Breast epithelium (tissue), 4 donors: Measurements from ENCODE around the gene KATNIP. TPM values are rescaled to one million over a fixed set of nuclear protein-coding genes. Genes with fewer than 3 reads are reported as not detected.

ENCODE experiments used
- DNase-seq, 2 donors: peaks; one replicate each; pipeline ENCODE4 v3.0.0-alpha.2; 2019; ENCODE audit warnings: low spot score in 2 of 2
- H3K27ac ChIP-seq, 2 donors: fragments of 200-600 bp; sonication (generic) in 1 of 2; one replicate each; pipeline ENCODE4 v1.5.1; 2016 to 2019; ENCODE audit warnings: mild to moderate bottlenecking in 1 of 2
- H3K27me3 ChIP-seq, 2 donors: fragments of 200-600 bp; sonication (generic) in 1 of 2; one replicate each; pipeline versions ENCODE4 v1.5.1 to v1.6.0; 2017 to 2019; ENCODE audit warnings: control low read depth in 1 of 2, mild to moderate bottlenecking in 1 of 2
- H3K36me3 ChIP-seq: fragments of 200-600 bp; one replicate; pipeline ENCODE4 v1.5.1; 2019
- H3K4me1 ChIP-seq, 2 donors: fragments of 200-600 bp; sonication (generic); one replicate each; pipeline ENCODE4 v1.5.1; 2016 to 2019; ENCODE audit warnings: control low read depth in 1 of 2
- H3K4me3 ChIP-seq, 3 donors: fragments of 200-600 bp; sonication (generic); 1 replicate in 2 of 3; 2 replicates in 1 of 3; pipeline ENCODE4 v1.5.1; 2016 to 2019; ENCODE audit warnings: mild to moderate bottlenecking in 3 of 3, moderate library complexity in 2 of 3
- H3K9me3 ChIP-seq, 2 donors: fragments of 200-600 bp; sonication (generic) in 1 of 2; one replicate each; pipeline ENCODE4 v1.5.1; 2016 to 2019; ENCODE audit warnings: control low read depth in 1 of 2
- POLR2A ChIP-seq: fragments of 450-650 bp; IDR thresholded peaks from one replicate; pipeline ENCODE4 v1.6.1; 2016; ENCODE audit warnings: antibody characterized with exemption, mild to moderate bottlenecking, moderate library complexity
- POLR2AphosphoS5 ChIP-seq, 3 donors: sonication (generic); formaldehyde crosslinking; IDR thresholded peaks; one replicate each; pipeline ENCODE4 v1.6.1; 2017; ENCODE audit warnings: antibody characterized with exemption in 3 of 3
- intact Hi-C: fragments of 100-400 bp; cut with DNase I; formaldehyde crosslinking; loops from one replicate; pipeline ENCODE4 v1.15.1; 2023; ENCODE audit warnings: low total_unique reads
- total RNA-seq, 3 donors: library from RNA; depleted of rRNA; stranded (reverse); fragments of >200 nt; gene quantifications; one replicate each; pipeline ENCODE4 v1.1.0, GENCODE V29; 2016
- TF ChIP-seq, protein P1 (sequence below), 3 donors: fragments of 450-650 bp; IDR thresholded peaks; one replicate each; pipeline ENCODE4 v1.5.1; 2016 to 2017; ENCODE audit warnings: antibody characterized with exemption in 3 of 3, mild to moderate bottlenecking in 3 of 3, moderate library complexity in 3 of 3

Gene KATNIP
- total RNA-seq, 3 donors from 2014 or later = 14.4 to 46.9 (median 31.6) TPM

DNA sequence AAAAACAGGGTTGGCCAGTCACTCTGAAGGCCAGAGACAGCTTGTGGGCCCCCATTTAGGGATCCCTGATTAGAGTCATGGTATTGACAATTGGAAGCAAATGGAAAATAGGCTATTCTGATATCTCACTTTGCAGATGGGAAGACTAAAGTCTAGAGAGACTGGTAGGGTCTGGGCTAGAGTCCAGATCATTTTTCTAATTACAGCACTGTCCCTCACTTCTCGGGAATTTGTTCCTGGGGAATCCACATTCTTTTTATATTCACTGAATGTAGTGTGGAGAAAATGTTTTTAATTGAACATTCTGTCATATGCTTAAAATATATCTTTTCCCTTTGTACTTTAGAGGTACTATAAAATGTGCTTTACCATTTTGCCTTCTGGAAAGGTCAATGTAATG, 1.1 kb downstream of the KATNIP start:
- Histone ChIP-seq H3K4me3 (peak overlapping the region in 2 of 3 donors; percentile 85 to 89), H3K27ac (peak overlapping the region in 1 of 2 donors; percentile 91)
- intact Hi-C loops = no loop called here

DNA sequence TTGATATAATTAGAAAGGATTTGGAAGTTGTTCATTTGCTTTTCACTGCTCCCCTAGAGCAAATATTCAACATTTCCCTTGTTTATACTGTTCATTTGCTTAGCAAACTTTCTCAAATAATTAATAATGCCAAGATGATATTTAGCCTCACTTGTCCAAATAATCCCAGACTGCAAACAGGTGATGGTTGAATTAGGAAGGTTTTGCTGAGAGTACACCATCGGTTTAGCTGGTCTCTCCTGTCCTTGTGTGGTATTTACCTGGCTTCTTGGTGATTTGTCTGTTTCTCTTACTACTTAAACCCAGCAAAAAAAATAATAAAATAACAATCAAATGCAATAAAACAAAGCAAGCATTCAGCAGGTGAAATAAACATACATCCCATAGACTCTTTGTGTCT, 6.5 kb downstream of the KATNIP start:
- H3K36me3 ChIP-seq = no peaks in the 10 kb centered on the region
- DNase-seq = no peak
- intact Hi-C loops = no loop called here
- H3K27ac ChIP-seq = no peak overlapping the region
- H3K27me3 ChIP-seq = no peaks in the 10 kb centered on the region
- no peak for TF ChIP-seq POLR2A
- TF ChIP-seq POLR2AphosphoS5 (IDR thresholded peaks at IDR 0.05) = no peak
- TF ChIP-seq, protein P1, sequence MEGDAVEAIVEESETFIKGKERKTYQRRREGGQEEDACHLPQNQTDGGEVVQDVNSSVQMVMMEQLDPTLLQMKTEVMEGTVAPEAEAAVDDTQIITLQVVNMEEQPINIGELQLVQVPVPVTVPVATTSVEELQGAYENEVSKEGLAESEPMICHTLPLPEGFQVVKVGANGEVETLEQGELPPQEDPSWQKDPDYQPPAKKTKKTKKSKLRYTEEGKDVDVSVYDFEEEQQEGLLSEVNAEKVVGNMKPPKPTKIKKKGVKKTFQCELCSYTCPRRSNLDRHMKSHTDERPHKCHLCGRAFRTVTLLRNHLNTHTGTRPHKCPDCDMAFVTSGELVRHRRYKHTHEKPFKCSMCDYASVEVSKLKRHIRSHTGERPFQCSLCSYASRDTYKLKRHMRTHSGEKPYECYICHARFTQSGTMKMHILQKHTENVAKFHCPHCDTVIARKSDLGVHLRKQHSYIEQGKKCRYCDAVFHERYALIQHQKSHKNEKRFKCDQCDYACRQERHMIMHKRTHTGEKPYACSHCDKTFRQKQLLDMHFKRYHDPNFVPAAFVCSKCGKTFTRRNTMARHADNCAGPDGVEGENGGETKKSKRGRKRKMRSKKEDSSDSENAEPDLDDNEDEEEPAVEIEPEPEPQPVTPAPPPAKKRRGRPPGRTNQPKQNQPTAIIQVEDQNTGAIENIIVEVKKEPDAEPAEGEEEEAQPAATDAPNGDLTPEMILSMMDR (IDR thresholded peaks at IDR 0.05) = no peak
- no peaks in the 10 kb centered on the region for H3K9me3 ChIP-seq
- H3K4me1 ChIP-seq = no peaks in the 10 kb centered on the region
- no peak overlapping the region for H3K4me3 ChIP-seq

More for the DNA sequence above, 1.1 kb downstream of the KATNIP start:
- H3K36me3 ChIP-seq = no peaks in the 10 kb centered on the region
- H3K4me1 ChIP-seq = peaks cover 4 to 5% of the 10 kb centered on the region in 2 donors
- no peak for DNase-seq
- TF ChIP-seq POLR2AphosphoS5 (IDR thresholded peaks at IDR 0.05) (no peak), POLR2A (no peak)
- TF ChIP-seq, protein P1 (IDR thresholded peaks at IDR 0.05) = no peak
- H3K27me3 ChIP-seq = no peaks in the 10 kb centered on the region
- H3K9me3 ChIP-seq = no peaks in the 10 kb centered on the region

DNA sequence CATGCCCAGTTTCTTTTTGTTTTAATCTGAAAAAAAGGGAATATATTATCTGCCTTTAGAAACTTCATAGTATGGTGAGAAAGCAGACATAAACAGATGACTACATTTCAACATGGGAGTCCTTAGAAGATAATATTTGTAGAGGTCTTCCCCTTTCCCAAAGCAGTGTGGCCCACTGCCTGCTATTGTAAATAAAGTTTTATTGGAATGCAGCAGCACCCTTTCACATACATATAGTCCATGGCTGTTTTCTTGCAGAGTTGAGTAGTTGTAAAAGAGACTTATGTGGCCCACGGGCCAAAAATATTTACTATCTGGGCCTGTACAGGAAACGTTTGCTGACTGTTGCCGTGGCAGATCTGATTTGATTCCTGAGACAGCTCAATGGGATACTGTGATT, 8.5 kb downstream of the KATNIP start:
- no peaks in the 10 kb centered on the region for H3K4me1 ChIP-seq
- H3K27ac ChIP-seq = no peak overlapping the region
- H3K9me3 ChIP-seq = no peaks in the 10 kb centered on the region
- no peak overlapping the region for H3K4me3 ChIP-seq
- DNase-seq = no peak
- no peaks in the 10 kb centered on the region for H3K36me3 ChIP-seq
- no peak for TF ChIP-seq POLR2AphosphoS5 (IDR thresholded peaks at IDR 0.05)
- TF ChIP-seq, protein P1 (IDR thresholded peaks at IDR 0.05) = no peak
- no peak for TF ChIP-seq POLR2A
- intact Hi-C loops = no loop called here
- no peaks in the 10 kb centered on the region for H3K27me3 ChIP-seq

DNA sequence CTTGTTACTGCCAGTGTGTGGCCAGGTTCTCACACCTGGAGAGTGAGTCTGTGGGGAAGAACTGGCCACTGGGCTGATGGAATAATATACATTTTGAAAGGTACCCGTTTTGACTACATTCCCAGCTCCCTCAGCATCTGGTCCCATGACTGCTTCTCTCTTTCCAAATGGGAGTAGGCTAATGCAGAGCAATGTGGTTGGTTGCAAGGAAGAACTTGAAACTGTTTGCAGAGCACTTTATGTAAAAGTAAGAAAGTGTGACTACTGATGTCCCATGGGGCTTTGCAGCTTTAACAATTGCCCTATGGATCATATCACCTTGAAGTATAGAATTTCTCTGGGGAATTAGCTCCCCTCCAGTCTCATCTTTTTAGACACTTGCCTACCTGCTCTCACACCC, 9.0 kb downstream of the KATNIP start:
- no peaks in the 10 kb centered on the region for H3K4me1 ChIP-seq
- TF ChIP-seq POLR2AphosphoS5 (IDR thresholded peaks at IDR 0.05) = no peak
- TF ChIP-seq POLR2A = no peak
- TF ChIP-seq, protein P1 (IDR thresholded peaks at IDR 0.05) = no peak
- intact Hi-C loops = no loop called here
- DNase-seq = no peak
- H3K9me3 ChIP-seq = no peaks in the 10 kb centered on the region
- H3K4me3 ChIP-seq = no peak overlapping the region
- H3K27ac ChIP-seq = no peak overlapping the region
- no peaks in the 10 kb centered on the region for H3K36me3 ChIP-seq
- H3K27me3 ChIP-seq = no peaks in the 10 kb centered on the region

DNA sequence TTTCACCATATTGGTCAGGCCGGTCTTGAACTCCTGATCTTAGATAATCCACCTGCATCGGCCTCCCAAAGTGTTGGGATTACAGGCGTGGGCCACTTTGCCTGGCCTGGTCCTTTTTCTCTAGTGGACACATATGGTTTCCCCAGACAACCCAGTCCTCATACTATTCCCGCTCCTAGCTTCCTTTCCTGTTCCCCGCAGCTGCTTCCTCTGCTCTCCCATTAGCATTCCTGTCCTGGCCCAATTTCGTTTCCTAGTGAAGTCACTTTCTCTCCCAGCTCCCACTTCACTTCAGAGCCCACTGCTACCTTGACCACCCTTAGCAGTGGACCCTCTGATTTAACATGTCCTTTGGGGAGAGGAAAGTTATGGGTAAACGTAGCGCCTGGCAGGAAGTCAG, 11.3 kb downstream of the KATNIP start:
- no peaks in the 10 kb centered on the region for H3K27me3 ChIP-seq
- no peaks in the 10 kb centered on the region for H3K36me3 ChIP-seq
- no peaks in the 10 kb centered on the region for H3K9me3 ChIP-seq
- TF ChIP-seq, protein P1 (IDR thresholded peaks at IDR 0.05) = no peak
- H3K27ac ChIP-seq = no peak overlapping the region
- DNase-seq = no peak
- H3K4me3 ChIP-seq = no peak overlapping the region
- intact Hi-C loops = no loop called here
- H3K4me1 ChIP-seq = no peaks in the 10 kb centered on the region
